HG03342 (cell line): ENCODE measurements around the gene SLC28A2.
A peak's percentile ranks its signal among the peaks of the same experiment; 100 is the strongest.
"Not testable (repeated sequence)": the region's sequence is repeated elsewhere in the genome, so short reads cannot be mapped to it uniquely, and the experiment has no call there.

Experiments
- ATAC-seq: cut with Tn5 transposase; IDR thresholded peaks from one replicate; pipeline ENCODE4 v1.9.1; 2021; ENCODE audit warnings: mild to moderate bottlenecking, moderate library complexity; ENCODE audit not compliant: unreplicated experiment

The SLC28A2 gene, protein sequence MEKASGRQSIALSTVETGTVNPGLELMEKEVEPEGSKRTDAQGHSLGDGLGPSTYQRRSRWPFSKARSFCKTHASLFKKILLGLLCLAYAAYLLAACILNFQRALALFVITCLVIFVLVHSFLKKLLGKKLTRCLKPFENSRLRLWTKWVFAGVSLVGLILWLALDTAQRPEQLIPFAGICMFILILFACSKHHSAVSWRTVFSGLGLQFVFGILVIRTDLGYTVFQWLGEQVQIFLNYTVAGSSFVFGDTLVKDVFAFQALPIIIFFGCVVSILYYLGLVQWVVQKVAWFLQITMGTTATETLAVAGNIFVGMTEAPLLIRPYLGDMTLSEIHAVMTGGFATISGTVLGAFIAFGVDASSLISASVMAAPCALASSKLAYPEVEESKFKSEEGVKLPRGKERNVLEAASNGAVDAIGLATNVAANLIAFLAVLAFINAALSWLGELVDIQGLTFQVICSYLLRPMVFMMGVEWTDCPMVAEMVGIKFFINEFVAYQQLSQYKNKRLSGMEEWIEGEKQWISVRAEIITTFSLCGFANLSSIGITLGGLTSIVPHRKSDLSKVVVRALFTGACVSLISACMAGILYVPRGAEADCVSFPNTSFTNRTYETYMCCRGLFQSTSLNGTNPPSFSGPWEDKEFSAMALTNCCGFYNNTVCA

DNA sequence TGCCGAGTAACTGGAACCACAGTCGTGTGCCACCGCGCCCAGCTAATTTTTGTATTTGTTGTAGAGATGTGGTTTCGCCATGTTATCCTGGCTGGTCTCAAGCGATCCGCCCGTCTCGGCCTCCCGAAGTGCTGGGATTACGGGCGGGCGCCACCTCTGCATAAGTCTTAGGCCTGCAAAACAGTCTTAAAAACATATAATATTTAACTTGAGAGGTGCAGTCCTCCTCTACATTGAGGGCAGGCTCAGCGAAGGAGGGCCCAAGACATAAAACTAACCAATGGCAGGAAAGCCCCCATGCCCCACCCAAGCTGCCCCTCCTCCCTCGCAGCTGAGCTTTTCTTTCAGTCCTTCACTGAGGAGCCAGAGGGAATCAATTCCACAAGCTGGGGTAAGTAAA is at the start of gene SLC28A2:
Gene SLC28A2, plus strand, starts transcription at position 347 of the 400 bp plus-strand sequence. CDS start 982 bp downstream, outside the sequence.
- no peak for ATAC-seq

DNA sequence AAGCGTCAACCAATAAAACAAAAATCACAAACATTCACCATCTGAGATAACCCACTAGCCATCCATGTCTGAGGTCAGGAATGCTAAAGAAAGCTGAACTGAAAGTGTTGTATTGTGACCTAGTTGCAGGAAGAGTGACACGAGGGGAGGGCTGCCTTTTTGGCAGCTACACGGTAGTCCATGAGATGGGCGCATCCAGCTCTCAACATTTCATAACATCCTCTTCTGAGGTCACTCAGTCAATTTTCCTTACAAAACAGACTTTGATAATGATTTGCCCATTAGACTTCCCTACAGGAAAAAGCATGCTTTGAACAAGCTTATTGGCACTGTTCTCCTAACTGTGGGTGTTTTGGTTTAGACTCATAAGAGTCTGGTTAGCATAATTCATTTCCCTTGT is 48.9 kb upstream of the SLC28A2 start:
- no peak for ATAC-seq

DNA sequence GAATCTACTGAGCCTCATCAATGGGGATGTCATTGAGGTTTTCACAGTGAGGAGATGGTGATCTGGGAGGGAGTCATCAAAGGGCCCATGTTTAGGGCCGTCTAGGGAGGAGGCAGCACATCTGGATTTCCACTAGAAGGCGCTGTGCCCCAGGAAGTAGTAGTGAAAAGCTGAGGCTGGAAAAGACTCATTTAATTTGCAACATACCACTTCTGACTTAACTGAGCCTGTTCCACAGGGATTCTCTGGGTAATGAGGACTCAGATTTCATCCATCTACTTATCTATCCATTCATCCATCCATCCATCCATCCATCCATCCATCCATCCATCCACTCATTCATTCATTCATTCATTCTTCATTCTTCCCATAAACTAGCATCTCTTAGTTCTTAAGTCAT is 46.8 kb upstream of the SLC28A2 start:
- peak; percentile 26 for ATAC-seq

DNA sequence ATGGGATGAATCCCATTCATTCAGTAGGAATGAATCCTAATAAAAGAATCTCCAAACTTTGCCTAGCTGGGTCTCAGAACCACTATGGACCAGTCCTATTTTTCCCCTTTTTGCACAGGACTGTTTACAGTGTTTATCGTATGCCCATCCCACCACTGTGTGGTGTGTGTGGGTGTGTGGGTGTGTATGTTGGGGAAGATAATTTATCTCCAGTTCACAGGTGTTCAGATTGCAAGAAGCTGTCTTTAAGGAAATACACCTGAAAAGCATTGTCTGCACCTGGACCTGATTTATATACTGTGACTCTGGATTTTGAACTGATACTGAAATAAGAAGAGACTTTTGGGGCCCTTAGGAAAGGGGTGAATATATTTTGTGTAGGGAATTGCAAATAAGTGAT is 39.5 kb upstream of the SLC28A2 start:
- ATAC-seq = no peak

DNA sequence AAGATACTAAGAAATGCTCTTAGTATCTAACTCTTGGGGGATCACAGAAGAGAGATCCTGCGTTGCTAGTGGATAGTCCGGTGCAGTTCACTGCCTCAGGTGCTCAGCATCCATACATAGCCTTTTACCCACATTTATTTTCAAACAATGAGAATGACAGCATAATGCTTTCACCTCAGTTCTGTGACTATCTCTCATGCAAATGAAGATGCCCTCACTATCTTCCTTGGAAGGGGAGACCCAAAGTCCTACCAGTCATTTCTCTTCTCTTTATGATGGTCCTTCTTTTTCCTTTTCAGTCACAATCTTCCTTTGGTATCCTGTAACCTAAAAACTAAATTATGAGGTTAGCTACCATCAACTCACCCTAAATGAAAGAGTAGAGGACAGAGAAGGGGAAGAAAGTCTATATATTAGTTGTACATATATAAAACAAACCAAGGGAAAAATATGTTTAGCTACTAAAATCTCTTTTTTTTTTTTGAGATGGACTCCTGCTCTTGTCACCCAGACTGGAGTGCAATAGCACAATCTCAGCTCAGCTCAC is 30.9 kb upstream of the SLC28A2 start:
- ATAC-seq = no peak

DNA sequence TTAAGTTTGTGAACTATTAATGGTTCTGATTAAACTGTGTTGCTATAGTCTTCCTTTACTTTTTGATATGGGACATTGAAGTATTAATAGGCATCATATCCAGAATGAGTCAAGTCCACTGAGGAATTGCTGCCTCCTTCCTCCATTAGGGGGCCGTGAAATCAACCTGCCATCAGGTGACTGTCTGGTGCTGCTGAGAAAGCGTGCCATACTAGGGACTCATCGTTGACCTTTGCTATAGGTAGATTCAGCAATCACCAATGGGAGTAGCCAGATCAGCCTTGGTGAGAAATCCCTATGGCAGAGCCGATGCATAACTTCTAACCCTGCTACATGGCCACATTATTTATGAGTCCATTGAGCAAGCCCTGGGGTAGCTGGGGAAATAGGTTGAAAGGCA is 30.1 kb upstream of the SLC28A2 start:
- ATAC-seq = no peak

DNA sequence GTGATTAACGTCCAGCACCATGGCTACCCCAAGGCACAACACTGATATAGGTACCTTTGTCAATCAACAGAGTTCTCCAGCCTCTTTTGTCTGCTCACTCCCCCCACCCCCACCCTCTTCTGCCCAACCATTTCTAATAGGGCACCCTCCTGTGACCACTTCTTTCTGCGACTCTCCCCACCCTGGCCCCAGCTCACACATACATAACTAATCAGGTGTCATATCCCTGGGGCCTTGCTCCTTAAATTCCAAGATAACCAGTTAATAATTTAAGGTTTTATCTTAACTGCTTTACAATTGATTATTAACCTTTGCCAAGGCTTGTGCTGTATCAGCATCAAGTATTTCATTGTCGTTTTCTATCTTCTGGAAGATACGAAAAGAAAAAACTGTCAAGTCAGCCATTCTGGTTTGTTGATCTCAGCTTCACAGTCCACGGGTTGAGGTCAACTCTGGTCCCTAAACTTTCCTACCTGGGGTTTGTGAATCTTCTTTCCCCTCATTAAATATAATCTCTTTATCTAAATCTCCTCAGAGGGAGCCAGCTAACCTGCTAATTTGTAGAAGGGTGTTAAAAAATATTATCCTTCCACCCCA is 27.3 kb upstream of the SLC28A2 start:
- no peak for ATAC-seq

DNA sequence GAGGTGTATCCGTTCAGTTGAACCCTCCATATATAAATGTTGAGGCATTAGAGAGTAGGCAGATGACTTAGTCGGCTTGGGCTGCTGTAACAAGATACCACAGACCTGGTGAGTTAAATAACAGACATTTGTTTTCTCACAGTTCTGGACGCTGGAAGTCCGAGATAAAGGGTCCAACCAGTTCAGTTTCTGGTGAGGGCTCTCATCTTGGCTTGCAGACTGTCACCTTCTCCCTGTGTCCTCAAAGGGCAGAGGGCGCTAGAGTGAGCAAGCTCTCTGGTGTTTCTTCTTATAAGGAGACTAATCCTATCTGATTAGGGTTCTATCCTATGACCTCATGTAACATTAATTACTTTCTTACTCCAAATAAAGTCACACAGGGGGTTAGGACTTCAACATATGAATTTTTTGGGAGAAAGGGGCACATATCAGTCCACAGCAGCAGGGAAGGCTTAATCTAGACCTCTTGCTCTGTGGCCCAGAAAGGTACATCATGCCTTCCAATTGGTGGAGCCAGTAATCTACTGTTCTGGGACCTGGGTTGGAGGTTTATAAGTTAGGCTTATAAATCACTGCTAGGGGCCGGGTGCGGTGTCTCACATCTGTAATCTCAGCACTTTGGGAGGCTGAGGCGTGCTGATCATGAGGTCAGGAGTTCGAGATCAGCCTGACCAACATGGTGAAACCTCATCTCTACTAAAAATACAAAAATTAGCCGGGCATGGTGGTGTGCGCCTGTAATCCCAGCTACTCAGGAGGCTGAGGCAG is 26.3 kb upstream of the SLC28A2 start:
- no peak for ATAC-seq

DNA sequence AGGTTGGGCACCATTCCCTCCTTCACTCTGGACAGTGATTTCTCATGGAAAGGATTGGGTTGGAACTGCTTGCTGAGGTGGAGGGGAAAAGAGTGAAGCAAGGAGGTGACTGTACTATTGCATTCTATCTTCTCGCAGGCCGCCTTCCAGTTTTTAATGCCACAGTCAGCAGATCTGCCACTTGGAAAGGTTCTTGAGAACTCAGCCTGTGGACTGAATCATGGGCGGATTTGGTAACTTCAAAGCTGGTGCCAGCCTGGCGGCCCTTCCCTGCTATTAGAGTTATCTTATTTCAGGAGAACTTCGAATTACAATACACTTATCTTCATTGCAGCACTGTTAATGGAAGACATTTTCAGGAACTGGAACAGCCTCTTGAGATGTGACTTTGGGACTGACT is 23.1 kb upstream of the SLC28A2 start:
- no peak for ATAC-seq

DNA sequence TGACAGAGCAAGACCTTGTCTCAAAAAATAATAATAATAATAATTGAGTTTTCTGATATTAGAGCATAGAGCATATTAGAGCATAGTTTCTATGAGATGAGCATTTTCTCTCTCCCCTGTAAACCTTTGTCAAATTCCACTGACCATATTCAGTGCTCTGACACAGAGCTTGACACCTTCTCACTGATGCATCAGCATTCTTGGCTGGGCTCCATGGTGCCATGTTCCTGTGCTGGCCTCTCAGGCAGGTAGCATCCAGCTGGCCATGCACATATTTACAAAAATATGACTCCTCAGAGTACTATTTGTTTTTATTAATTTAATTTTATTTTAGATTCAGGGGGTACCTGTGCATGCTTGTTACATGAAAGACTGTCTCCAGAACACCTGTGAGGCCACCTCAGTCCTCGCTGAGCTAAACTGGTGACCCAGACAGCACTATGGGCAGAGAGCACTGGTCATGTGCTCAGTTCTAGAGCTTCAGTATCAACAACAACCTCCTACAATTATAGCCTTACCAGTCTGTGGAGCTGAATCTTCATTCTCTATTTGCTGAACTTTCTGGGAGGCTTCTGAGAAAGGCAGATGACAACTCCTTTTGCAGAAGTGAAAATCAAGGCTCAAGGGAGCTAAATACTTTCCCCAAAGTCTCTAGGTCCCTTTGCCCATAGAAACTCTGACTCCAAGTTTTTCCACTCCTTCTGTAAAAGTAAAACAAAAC is 21.6 kb upstream of the SLC28A2 start:
- ATAC-seq = no peak

DNA sequence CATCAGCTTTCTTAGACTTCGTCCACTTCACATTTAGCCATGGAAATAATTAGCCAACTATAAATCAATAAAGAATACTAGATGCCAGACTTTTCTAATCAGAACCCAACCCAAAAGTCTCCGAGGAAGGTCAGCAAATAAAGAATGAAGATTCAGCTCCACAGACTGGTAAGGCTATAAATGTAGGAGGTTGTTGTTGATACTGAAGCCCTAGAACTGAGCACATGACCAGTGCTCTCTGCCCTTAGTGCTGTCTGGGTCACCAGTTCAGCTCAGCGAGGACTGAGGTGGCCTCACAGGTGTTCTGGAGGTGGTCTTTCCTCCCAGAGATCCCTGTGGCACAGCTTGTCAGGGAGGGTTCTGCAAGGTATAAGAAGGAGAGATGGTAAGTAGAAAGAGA is 20.9 kb upstream of the SLC28A2 start:
- no peak for ATAC-seq

DNA sequence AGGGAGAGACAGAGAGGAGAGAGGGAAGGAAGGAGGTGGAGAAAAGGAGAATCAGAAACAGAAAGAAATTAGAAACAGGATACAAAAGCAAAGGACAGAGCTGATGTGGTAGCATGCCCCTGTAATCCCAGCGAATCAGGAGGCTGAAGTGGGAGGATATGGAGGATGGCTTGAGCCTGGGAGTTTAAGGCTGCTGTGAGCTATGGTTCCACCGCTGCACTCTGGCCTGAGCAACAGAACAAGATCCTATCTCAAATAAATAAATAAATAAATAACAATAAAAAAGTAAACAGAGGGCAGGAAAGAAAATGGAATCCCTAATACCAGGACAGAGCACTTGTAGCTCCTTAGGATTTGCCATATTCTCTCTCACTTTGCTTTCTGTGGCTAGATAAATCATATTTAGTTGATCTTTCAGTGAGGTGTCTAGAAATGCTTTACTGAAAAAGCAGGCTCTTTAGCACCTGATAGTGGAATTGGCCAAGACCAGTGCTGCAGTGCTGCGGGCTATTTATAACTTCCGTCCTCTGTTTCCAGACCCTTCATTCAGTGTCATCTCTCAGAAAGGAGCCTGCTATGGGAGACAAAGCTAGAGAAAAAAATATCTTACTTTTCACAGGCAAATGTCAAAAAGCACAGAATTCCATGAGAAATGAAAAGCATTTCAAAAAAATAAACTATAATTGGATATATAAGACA is 20.0 kb upstream of the SLC28A2 start:
- ATAC-seq = no peak

DNA sequence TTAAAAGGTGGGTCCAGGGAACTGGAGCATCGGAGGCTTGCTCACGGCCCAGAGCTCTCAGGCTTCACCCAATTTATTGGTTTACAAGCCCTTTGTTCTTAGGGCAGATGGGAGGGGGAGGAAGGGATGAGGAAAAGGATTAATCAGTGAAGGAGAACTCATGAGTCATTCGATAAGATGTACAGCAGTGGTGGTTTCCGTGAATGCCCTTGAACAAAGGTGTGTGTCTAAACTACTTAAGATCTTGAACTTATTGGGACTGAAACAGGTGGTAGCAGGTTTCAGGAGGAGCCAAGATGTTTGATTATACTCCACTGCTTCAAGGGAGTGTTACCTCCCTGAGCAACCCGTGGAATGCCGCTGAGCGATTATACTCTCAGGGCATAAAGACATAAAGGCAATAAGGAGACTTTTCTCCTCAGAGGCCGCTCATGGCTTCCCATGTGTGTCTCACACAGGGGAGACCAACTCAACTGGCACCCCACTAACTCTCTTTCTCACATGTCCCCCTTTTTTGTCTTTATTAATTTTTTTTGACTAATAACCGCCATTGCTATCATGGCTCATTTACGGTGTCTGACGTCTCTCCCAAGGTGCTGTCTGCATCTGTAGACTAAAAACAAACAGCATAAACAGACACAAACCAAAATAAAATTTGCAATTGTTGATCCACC is 17.3 kb upstream of the SLC28A2 start:
- no peak for ATAC-seq

DNA sequence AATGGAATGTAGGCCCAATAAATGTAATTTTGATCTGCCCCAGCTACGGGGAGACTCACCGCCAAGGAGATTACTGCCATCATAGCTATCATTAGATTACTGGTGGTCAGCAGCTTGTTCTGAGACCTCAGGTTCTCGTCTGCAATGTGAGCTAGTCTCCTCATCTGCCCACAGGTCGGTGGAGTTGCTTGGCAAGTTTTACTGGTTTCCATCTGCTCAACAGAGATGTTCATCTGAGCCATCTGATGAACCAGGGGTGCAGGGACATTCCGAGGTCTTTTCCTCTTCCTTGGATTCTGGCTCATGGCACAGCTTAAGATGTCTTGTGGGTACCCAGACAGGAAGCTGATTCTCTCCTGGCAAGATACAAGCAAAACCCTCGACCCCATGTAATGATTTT is 15.2 kb upstream of the SLC28A2 start:
- not testable (repeated sequence) for ATAC-seq

DNA sequence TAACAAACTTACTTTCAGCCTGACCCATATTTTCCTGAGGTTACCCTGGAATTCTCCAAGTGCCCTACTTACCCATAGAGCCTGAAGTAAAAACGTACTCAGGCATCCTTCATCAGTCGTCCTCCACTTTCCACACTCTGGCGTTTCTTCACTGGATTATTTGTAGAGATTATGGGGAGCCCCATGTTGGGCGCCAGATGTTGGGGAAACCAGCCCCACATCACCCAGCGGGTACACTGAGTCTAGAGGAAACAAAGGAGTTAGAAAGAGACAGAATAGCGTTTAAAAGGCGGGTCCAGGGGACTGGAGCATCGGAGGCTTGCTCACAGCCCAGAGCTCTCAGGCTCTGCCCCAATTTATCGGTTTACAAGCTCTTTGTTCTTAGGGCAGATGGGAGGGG is 9.7 kb upstream of the SLC28A2 start:
- ATAC-seq = no peak

DNA sequence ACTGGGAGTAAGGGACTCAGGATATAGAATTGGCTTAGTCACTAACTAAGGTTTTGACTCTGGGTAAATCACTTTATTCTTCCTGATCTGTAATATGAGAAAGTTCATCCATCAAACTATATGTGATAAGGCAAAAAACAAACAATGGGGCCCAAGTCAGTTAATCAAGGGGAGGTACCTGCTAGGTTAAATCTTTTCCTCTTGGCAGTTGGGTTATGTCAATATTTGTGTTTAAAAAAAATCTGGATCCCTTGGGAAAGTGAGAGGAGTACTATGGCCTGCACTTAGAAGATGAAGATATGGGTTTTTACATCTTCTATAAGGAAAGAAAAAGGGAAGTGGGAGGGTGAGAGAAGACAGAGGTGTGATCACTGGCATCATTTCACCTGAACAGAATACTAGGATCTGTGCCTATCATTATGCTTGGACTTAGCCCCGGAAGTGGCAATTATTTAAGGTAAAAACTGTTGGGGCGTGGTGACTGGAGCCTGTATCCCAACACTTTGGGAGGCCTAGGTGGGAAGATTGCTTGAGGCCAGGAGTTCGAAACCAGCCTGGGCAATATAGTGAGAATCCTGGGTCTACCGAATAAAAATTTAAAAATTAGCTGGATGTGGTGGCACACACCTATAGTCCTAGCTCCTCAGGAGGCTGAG is 2.8 kb upstream of the SLC28A2 start:
- ATAC-seq = no peak

DNA sequence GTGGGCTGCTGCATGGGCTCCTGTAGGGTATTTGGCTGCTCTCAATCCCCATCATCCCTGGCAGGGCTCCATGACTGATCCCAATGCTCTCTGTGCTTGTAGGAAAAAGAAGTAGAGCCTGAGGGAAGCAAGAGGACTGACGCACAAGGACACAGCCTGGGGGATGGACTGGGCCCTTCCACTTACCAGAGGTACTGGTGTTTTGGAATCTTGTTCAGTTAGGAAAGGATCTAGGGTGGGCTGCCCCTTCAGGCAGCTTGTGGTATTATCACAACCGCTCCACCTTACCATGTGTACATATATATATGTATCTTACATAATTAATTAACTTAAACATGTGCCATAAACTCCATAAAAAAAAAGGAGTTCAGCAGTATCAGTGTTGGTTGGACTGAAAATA is 1.3 kb downstream of the SLC28A2 start:
- ATAC-seq = no peak

DNA sequence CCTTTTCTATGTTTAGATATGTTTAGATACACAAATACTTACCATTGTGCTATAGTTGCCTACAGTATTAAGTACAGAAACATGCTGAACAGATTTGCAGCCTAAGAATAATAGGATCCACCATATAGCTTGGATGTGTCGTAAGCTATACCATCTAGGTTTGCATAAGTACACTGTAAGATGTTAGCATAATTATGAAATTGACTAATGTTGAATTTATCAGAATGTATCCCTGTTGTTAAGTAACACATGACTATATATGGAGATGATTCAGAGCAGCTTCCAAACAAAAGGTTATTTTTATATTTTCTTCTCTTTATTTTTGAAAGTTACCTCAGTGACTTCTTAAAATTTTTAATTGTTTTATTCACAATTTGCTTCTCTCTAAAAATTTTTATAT is 2.4 kb downstream of the SLC28A2 start:
- ATAC-seq = no peak

DNA sequence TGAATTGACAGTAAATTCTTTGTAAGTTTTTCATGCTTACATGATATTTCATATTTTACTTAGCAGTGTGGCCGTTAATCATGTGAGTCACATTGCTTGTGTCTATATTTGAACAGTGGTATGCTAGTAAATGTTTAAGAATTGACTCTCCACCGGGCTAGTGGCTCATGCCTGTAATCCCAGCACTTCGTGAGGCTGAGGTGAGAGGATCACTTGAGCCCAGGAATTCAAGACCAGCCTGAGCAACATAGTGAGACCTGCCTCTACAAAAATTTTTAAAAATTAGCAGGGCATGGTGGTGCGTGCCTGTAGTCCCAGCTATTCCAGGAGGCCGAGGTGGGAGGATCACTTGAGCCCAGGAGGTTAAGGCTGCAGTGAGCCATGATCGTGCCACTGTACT is 2.8 kb downstream of the SLC28A2 start:
- ATAC-seq = not testable (repeated sequence)
